Right atrium auricular region (tissue), 2 donors: ENCODE measurements around the gene EEF1A2. TPM values are rescaled to one million over a fixed set of nuclear protein-coding genes. Genes with fewer than 3 reads are reported as not detected.

ENCODE experiments used
- DNase-seq: peaks from one replicate; pipeline ENCODE4 v3.0.0-alpha.2; 2019; ENCODE audit warnings: low spot score
- H3K27ac ChIP-seq, 2 donors: fragments of 200-600 bp; sonication (generic); 1 replicate in 1 of 2; 2 replicates in 1 of 2; pipeline ENCODE4 v1.5.1; 2016 to 2019
- H3K27me3 ChIP-seq, 2 donors: fragments of 200-600 bp; sonication (generic); one replicate each; pipeline versions ENCODE4 v1.5.1 to v1.6.0; 2017 to 2019
- H3K36me3 ChIP-seq: fragments of 200-600 bp; sonication (generic); one replicate; pipeline ENCODE4 v1.5.1; 2016
- H3K4me1 ChIP-seq, 2 donors: fragments of 200-600 bp; sonication (generic); one replicate each; pipeline versions ENCODE4 v1.5.1 to v1.6.0; 2017 to 2019
- H3K4me3 ChIP-seq, 2 donors: fragments of 200-600 bp; sonication (generic); 1 replicate in 1 of 2; 2 replicates in 1 of 2; pipeline ENCODE4 v1.5.1; 2017 to 2019; ENCODE audit warnings: mild to moderate bottlenecking in 1 of 2, moderate library complexity in 1 of 2
- H3K9me3 ChIP-seq, 2 donors: fragments of 200-600 bp; sonication (generic); one replicate each; pipeline ENCODE4 v1.5.1; 2019
- total RNA-seq, 2 donors: library from RNA; depleted of rRNA; stranded (reverse); fragments of >200 nt; gene quantifications; one replicate each; pipeline ENCODE4 v1.1.0, GENCODE V29; 2016
- TF ChIP-seq, protein P1 (sequence below), 2 donors: fragments of 200-600 bp; sonication (generic); IDR thresholded peaks; one replicate each; pipeline ENCODE4 v1.5.1; 2019; ENCODE audit warnings: antibody characterized with exemption in 2 of 2

EEF1A2 gene
- total RNA-seq, 2 donors from 2014 or later, result 797 to 886 TPM

GRCh38 chr20:63534831-63535651, 36.2 kb upstream of the EEF1A2 start:
- Histone ChIP-seq H3K27me3 (no peaks in the 10 kb centered on the region), H3K36me3 (no peaks in the 10 kb centered on the region), H3K27ac (no peak overlapping the region), H3K9me3 (no peaks in the 10 kb centered on the region), H3K4me3 (no peak overlapping the region), H3K4me1 (peaks cover 0 to 16% of the 10 kb centered on the region in 2 donors)
- no peak for DNase-seq
- TF ChIP-seq, protein P1, sequence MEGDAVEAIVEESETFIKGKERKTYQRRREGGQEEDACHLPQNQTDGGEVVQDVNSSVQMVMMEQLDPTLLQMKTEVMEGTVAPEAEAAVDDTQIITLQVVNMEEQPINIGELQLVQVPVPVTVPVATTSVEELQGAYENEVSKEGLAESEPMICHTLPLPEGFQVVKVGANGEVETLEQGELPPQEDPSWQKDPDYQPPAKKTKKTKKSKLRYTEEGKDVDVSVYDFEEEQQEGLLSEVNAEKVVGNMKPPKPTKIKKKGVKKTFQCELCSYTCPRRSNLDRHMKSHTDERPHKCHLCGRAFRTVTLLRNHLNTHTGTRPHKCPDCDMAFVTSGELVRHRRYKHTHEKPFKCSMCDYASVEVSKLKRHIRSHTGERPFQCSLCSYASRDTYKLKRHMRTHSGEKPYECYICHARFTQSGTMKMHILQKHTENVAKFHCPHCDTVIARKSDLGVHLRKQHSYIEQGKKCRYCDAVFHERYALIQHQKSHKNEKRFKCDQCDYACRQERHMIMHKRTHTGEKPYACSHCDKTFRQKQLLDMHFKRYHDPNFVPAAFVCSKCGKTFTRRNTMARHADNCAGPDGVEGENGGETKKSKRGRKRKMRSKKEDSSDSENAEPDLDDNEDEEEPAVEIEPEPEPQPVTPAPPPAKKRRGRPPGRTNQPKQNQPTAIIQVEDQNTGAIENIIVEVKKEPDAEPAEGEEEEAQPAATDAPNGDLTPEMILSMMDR (IDR thresholded peaks at IDR 0.05), result no peak

GRCh38 chr20:63534427-63534830, 35.5 kb upstream of the EEF1A2 start:
- DNase-seq, result no peak
- Histone ChIP-seq H3K4me3 (no peak overlapping the region), H3K9me3 (no peaks in the 10 kb centered on the region), H3K27me3 (no peaks in the 10 kb centered on the region), H3K4me1 (peaks cover 0 to 16% of the 10 kb centered on the region in 2 donors), H3K36me3 (no peaks in the 10 kb centered on the region), H3K27ac (no peak overlapping the region)
- TF ChIP-seq, protein P1 (IDR thresholded peaks at IDR 0.05), result no peak

DNA sequence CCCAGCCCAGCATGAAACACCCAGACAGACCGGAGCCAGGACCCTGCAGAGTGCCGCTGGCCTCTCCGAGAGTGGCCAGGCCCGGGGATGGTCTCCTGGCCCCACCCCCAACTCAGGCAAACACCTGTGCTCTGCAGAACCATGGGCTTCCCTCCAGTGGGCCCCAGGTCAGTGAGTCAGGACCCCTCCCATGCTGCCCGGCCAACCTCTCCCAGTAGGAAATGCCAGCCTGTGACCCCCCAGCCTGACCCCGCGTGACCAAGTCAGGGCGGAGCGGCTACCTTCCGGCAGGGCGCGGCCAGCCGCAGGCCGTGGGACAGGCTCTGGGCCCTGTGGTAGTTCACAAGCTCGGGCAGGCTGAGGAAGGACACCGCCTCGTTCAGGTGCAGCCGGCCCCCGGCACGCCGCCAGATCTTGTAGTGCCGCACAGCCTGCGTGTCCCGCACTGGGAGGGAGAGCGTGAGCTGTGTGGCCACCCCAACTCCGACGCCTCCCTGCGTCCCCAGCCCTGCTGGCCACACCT, 35.0 kb upstream of the EEF1A2 start:
- H3K27me3 ChIP-seq, result no peaks in the 10 kb centered on the region
- H3K9me3 ChIP-seq, result no peaks in the 10 kb centered on the region
- no peak for DNase-seq
- no peak overlapping the region for H3K4me3 ChIP-seq
- H3K4me1 ChIP-seq, result peaks cover 0 to 16% of the 10 kb centered on the region in 2 donors
- TF ChIP-seq, protein P1 (IDR thresholded peaks at IDR 0.05), result no peak
- no peak overlapping the region for H3K27ac ChIP-seq
- no peaks in the 10 kb centered on the region for H3K36me3 ChIP-seq

DNA sequence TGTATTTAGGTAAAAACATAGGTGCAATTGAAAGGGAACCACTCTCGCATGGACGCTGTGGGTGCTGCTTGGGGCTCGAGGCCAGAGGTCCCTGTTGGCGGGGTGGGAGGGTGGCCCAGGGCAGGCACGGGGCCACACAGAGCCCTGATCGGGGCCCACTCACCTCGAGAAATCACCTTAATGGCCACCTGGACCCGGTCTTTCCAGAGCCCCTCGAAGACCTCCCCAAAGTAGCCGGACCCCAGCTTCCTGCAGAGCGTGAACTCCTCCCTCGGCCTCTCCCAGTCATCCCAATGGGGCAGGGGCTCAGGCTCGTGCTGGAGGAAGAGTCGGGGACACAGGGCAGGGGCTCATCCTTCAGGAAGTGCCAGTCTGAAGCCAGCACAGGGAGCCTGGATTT, 34.5 kb upstream of the EEF1A2 start:
- no peak for DNase-seq
- peaks cover 0 to 13% of the 10 kb centered on the region in 2 donors for H3K4me1 ChIP-seq
- TF ChIP-seq, protein P1 (IDR thresholded peaks at IDR 0.05), result no peak
- no peak overlapping the region for H3K4me3 ChIP-seq
- H3K9me3 ChIP-seq, result no peaks in the 10 kb centered on the region
- H3K36me3 ChIP-seq, result no peaks in the 10 kb centered on the region
- H3K27ac ChIP-seq, result no peak overlapping the region
- H3K27me3 ChIP-seq, result no peaks in the 10 kb centered on the region

DNA sequence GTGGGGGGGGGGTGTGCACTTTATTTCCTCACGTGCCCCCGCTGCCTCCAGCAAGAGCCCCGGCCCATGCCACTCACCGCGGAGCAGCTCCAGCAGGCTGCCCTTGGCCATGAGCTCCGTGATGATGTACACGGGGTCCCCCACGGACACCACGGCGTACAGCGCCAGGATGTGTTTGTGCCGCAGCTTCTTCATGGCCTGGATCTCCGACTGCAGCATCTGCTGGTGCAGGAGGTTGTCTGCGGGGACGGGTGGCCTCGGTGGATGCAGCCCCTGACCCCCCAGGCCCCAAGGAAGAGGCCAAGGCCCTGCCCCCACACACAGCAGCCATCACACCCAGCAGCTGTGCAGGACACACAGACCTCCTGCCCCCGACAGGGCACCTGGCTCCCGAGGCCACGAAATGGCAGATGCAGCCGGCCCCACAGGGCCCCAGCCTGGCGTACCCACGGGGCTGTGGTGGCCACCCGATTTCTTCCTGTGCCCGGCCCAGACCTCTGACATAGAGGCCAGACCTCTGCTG, 33.6 kb upstream of the EEF1A2 start:
- TF ChIP-seq, protein P1 (IDR thresholded peaks at IDR 0.05), result no peak
- no peak for DNase-seq
- Histone ChIP-seq H3K9me3 (no peaks in the 10 kb centered on the region), H3K4me1 (peaks cover 0 to 4% of the 10 kb centered on the region in 2 donors), H3K27ac (no peak overlapping the region), H3K27me3 (no peaks in the 10 kb centered on the region), H3K36me3 (no peaks in the 10 kb centered on the region), H3K4me3 (no peak overlapping the region)
